ENCODE results near the gene TAMM41. TPM values are rescaled to one million over a fixed set of nuclear protein-coding genes. Genes with fewer than 3 reads are reported as not detected.

Gene TAMM41
- total and polyA plus RNA-seq, 9 of the 15 experiments (the other 6 are each of a cell fraction or from before 2014, with no cell fraction given) = 8.6 to 74.6 (median 29.3) TPM

GRCh38 chr3:11791339-11792200 lies 55.1 kb downstream of the TAMM41 start:
- Histone ChIP-seq H2AFZ (ENCODE audit: low read depth, low read length) (no peak overlapping the region), H3K79me2 (ENCODE audit: control insufficient read depth, insufficient read depth, low read length) (no peaks in the 10 kb centered on the region), H3K9ac (ENCODE audit: insufficient read depth in 1 of 2, low read depth in 2 of 2, low read length in 2 of 2) (no peak overlapping the region), H3K9me3 (replicated peaks; ENCODE audit: control insufficient read depth, insufficient read depth, low read depth, low read length) (no peaks in the 10 kb centered on the region), H3K27ac (ENCODE audit: extremely low read depth, low read depth, low read length) (no peak overlapping the region), H3K4me1 (replicated peaks in 1 of 2; ENCODE audit: control insufficient read depth in 2 of 2, insufficient read depth in 2 of 2, low read length in 2 of 2) (no peaks in the 10 kb centered on the region), H3K27me3 (ENCODE audit: control insufficient read depth in 2 of 2, insufficient read depth in 2 of 2, low read length in 2 of 2) (no peaks in the 10 kb centered on the region), H3K4me2 (ENCODE audit: insufficient read depth, low read length) (no peak overlapping the region), H3K36me3 (ENCODE audit: control insufficient read depth, insufficient read depth, low read length) (peaks cover 90% of the 10 kb centered on the region), H3K4me3 (no peak overlapping the region), H4K20me1 (replicated peaks; ENCODE audit: control insufficient read depth, insufficient read depth, low read length) (no peaks in the 10 kb centered on the region), H3K9me1 (ENCODE audit: control insufficient read depth, insufficient read depth, low read length) (no peaks in the 10 kb centered on the region)
- DNase-seq (ENCODE audit: extremely low read depth in 1 of 4, low spot score in 3 of 4) = no peak
- ChIA-PET CTCF (ENCODE audit: low intra/inter-chr PET ratio) (interaction anchor here (0.6 kb wide), 1 partner anchor 10 kb away, joined by 3 read pairs; no protein-coding TSS in a partner anchor), POLR2A (no interaction called here)
- 68% methylated on average over 6 of the region's 6 CpGs for WGBS (ENCODE audit: insufficient coverage, low coverage, missing lambda C conversion rate)
- FAIRE-seq = no peak
- ATAC-seq = no peak
- no peak for TF ChIP-seq NFIX (CRISPR knock-in tag; IDR thresholded peaks at IDR 0.05; ENCODE audit: low read depth)
- no peak for TF ChIP-seq CBFB (CRISPR knock-in tag; IDR thresholded peaks at IDR 0.05)
- peak; percentile 55 for TF ChIP-seq PRDM10 (IDR thresholded peaks at IDR 0.05; ENCODE audit: partially characterized antibody)
- no peak for TF ChIP-seq PHTF2 (CRISPR knock-in tag; IDR thresholded peaks at IDR 0.05)
- no peak for TF ChIP-seq CBX2 (IDR thresholded peaks at IDR 0.05; ENCODE audit: insufficient read depth, low read length, poor library complexity, severe bottlenecking)
- intact Hi-C loops (cut with micrococcal nuclease) = no loop called here
- BruUV-seq (replicated peaks) = no TSS peak
- in situ Hi-C loops (cut with MboI) = no loop called here

Data from K562 (cell line).